Vagina (tissue), 2 donors: ENCODE results near the gene TPSB2.

Experiments used
- POLR2A ChIP-seq, 2 donors: fragments of 450-650 bp; IDR thresholded peaks; one replicate each; pipeline ENCODE4 v1.6.1; 2017; ENCODE audit warnings: antibody characterized with exemption in 2 of 2, mild to moderate bottlenecking in 2 of 2, moderate library complexity in 2 of 2
- POLR2AphosphoS5 ChIP-seq, 2 donors: sonication (generic); formaldehyde crosslinking; IDR thresholded peaks; one replicate each; pipeline ENCODE4 v1.9.0; 2017; ENCODE audit warnings: antibody characterized with exemption in 2 of 2, mild to moderate bottlenecking in 2 of 2, low read depth in 1 of 2; ENCODE audit not compliant: insufficient read depth in 1 of 2
- TF ChIP-seq, protein P1 (sequence below), 3 experiments: fragments of 450-650 bp in 2 of 3; fragments of 200-600 bp in 1 of 3; sonication (generic) in 1 of 3; IDR thresholded peaks; one replicate each; pipeline ENCODE4 v1.5.1; 2017 to 2019; ENCODE audit warnings: antibody characterized with exemption in 3 of 3, mild to moderate bottlenecking in 2 of 3, moderate library complexity in 2 of 3

DNA sequence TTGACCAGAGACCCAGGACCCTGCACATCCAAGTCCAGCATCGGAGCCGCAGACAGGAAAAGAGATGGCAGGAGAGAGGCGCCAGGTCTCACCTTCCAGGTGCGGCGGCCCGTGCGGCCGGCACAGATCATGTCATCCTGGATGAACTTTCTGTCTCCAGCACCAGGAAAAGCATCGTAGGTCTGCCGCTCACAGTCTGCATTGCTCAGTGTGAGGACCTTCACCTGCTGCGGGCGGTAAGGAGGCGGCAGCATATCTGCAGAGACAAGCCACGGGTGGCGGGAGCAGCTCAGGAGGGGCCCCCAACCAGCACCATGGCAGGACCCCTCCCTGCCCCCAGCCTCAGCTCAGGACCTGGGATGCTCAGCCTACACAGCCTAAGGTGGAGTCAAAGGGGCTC is 43.8 kb upstream of the TPSB2 start:
- TF ChIP-seq, protein P1, sequence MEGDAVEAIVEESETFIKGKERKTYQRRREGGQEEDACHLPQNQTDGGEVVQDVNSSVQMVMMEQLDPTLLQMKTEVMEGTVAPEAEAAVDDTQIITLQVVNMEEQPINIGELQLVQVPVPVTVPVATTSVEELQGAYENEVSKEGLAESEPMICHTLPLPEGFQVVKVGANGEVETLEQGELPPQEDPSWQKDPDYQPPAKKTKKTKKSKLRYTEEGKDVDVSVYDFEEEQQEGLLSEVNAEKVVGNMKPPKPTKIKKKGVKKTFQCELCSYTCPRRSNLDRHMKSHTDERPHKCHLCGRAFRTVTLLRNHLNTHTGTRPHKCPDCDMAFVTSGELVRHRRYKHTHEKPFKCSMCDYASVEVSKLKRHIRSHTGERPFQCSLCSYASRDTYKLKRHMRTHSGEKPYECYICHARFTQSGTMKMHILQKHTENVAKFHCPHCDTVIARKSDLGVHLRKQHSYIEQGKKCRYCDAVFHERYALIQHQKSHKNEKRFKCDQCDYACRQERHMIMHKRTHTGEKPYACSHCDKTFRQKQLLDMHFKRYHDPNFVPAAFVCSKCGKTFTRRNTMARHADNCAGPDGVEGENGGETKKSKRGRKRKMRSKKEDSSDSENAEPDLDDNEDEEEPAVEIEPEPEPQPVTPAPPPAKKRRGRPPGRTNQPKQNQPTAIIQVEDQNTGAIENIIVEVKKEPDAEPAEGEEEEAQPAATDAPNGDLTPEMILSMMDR (IDR thresholded peaks at IDR 0.05): no peak
- TF ChIP-seq POLR2AphosphoS5 (IDR thresholded peaks at IDR 0.05; ENCODE audit: insufficient read depth in 1 of 2, low read depth in 1 of 2) (no peak), POLR2A (IDR thresholded peaks at IDR 0.05) (no peak)
